GM18499 (cell line): ENCODE data around the gene CABLES2.

ENCODE experiments used
- ATAC-seq: cut with Tn5 transposase; IDR thresholded peaks from one replicate; pipeline ENCODE4 v1.9.1; 2021; ENCODE audit warnings: moderate number of reproducible peaks; ENCODE audit not compliant: insufficient read depth, unreplicated experiment

The CABLES2 gene

GRCh38 chr20:62406635-62407176, 379 bp downstream of the CABLES2 start:
- ATAC-seq: peak; percentile 7

DNA sequence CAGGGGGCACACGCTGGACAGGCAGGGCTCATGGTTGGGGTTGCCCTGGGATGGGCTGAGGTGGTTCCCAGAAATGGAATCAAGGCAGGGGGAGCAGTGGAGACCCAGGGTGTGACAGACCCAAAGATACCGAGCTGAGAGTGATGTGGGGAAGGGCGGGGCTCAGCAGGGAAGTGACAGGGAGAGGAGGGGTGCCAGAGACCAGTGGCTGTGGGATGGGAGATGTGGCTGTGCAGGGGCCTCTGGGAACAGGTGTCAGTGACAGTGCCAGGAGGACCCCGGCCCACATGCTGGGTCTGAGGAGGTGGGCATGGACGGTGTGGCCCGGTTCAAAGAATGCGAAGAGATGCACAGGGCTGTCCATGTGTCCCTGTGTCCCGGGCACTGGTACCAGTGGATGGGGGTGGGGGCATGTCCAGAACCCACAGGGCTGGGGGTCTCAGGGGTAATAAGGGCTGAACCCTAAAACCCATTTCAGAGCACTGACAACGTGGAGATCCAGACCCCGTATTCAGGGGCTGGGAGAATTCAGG, 1.0 kb downstream of the CABLES2 start:
- ATAC-seq: no peak

- ATAC-seq: no peak
Observed at GRCh38 chr20:62405108-62405980, 1.7 kb downstream of the CABLES2 start.

DNA sequence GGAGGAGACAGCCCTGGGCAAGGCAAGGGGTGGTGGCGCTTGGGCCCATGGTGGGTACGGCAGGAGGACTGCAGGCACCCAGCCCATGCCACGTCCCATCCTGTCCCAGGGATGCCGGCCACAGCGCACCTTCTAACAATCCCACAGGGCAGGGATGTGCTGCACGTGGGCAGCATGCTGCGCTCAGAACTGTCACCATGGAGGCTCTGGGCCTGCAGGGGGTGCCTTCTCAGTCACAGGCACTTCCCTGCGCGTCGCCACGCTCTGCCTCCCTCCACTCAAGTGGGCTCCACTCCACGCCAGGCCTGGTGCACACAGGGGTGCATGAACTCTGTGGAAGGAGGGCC, 2.4 kb downstream of the CABLES2 start:
- ATAC-seq: no peak

DNA sequence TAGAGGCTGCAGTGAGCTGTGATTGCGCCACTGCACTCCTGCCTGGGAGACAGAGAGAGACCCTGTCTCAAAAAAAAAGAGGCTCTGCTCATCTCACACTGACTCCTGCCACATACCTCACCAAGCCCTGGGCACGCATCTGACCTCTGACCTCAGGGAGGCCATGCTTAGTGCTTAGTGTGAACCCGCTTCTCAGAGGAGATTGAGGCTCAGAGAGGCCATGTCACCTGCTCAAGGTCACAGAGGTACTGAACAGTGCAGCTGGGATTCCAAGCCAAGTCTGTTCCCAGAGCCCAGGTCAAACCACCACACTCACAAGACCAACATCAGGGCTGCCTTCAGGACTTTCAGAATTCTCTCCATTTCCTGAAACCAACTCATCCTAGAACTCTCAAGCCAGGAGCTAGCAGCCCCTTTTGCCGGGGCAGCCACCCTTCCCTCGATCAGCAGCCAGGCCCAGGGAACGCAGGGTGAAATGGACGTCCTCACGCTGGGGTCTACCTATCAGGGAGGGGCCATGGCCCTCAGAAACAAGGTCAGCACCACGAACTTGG, 2.9 kb downstream of the CABLES2 start:
- ATAC-seq: no peak

- ATAC-seq: no peak
Observed at GRCh38 chr20:62403331-62403730, 3.8 kb downstream of the CABLES2 start.

DNA sequence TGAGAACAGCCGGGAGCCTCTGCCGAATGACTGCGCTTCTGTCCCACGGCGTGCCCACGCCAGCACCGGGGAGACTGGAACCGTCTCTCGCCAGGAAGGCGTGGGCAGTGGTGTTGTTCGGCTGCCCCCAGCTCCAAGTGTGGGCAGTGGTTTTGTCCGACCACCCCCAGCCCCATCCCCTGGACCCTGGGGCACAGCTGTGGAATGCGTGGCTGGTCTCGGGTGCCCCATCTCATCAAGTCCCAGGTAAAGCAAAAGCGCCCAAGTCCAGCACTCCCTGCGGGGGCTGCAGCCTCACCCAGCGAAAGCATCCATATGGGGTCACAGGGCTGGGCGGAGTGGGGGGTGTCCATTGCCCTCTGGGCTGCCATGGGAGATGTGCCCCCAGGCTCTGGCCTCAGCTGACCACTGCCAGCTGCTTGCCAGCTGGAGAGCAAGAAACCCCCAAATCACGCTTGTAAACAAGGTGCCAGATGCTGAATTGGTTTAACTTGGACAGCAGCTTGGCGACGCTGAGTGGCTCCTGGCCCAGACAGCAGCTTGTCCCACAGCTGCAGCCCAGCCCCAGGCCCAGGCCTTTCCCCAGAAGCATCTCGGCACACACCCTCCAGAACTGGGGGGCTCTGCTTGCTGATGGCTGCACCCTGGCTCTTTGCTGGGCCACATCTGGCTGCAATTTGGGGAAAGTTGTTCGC, 4.5 kb downstream of the CABLES2 start:
- no peak for ATAC-seq

- ATAC-seq: no peak
Observed at GRCh38 chr20:62401331-62401779, 5.7 kb downstream of the CABLES2 start.

- no peak for ATAC-seq
Observed at GRCh38 chr20:62400541-62400940, 6.5 kb downstream of the CABLES2 start.

DNA sequence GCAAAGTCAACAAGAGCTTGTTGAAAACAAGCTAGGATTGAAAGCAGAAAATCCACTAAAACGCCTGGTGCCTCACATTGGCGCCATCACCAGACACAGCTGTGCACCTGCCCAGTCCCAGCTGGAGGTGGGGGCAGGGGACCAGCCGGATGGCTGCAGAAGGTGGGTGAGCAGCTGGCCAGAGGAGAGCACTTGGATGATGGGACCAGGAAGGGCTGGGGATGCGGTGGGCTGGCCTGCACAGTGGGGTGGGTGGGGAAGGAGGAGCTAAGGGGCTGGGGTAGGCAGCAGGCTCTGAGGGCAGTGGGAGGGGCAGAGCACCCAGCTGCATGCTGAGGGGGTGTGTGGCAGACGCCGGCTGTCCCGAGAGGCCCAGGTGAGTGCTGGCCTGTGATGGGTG, 7.1 kb downstream of the CABLES2 start:
- ATAC-seq: no peak

DNA sequence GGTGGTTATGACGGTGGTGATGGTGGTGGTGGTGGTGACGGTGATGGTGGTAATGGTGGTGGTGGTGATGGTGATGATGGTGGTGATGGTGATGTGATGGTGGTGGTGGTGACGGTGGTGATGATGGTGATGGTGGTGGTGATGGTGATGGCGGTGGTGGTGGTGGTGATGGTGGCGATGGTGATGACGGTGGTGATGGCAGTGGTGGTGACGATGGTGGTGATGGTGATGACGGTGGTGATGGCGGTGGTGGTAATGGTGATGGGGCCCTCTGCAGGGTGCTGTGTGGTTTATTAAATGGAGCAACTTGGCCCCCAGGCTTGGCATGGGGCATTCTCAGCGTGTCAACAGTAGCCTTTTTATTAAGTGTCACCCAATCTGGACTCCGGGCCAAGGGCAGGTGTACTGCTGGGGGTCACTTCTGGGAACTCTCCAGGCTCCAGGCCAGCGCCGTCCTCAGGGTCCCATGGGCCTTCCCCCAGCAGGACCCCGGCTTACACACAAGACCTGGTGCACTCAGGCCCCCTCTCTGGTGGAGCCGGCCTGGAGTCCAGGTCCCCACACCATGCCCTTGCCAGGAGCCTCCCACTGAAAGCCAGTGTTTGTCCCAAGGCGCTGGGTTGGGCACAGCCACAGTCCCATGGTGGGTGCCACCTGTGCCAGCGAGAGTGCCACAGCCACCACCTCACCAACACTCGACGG, 8.8 kb downstream of the CABLES2 start:
- no peak for ATAC-seq

GRCh38 chr20:62396367-62397239, 10.5 kb downstream of the CABLES2 start:
- ATAC-seq: no peak

DNA sequence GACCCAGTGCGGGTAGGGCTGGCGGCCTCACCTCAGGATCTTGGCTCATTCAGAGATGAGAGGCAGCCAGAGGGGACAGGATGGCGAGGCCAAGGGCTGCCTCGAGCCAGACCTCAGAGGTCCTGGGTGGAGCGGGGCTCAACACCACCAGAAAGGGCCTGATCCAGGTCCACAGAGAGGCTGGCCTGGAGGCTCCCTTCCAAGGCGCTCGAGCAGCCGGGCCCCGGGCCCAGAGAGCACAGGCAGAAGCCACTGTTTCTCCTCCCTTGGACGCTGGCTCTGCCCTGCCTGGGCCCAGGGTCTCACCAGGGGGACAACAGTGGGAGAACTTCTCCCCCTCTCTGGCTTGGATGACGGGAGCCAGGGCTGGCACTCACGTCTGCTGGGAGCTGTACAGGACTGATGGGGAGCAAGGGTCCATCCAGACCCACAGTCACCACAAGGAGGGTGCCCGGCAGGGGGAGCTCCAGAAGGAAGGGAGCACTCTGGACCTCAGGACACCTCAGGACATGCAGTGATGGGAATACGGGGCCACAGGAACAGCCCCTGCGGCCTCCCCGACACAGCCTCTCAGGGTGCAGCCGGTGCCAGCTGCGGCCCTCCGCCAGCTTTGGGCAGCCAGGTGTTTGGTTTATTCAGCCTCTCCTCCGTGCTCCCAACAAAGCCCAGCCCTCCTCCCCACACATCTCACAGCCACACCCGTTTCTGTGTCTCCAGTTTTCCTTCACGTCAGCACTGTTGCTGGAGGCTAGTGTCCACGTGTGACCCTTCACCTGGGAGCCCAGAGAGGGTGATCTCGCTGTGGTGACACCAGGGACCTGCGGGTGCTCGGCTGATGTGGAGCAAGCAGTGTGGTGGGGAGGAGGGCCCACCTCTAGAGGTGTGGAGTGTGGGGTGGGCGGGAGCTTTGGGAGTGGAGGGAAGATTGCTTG, 11.5 kb downstream of the CABLES2 start:
- no peak for ATAC-seq

GRCh38 chr20:62394248-62395245, 12.5 kb downstream of the CABLES2 start:
- ATAC-seq: no peak

GRCh38 chr20:62393830-62394229, 13.3 kb downstream of the CABLES2 start:
- ATAC-seq: no peak

GRCh38 chr20:62393335-62393665, 13.8 kb downstream of the CABLES2 start:
- no peak for ATAC-seq

DNA sequence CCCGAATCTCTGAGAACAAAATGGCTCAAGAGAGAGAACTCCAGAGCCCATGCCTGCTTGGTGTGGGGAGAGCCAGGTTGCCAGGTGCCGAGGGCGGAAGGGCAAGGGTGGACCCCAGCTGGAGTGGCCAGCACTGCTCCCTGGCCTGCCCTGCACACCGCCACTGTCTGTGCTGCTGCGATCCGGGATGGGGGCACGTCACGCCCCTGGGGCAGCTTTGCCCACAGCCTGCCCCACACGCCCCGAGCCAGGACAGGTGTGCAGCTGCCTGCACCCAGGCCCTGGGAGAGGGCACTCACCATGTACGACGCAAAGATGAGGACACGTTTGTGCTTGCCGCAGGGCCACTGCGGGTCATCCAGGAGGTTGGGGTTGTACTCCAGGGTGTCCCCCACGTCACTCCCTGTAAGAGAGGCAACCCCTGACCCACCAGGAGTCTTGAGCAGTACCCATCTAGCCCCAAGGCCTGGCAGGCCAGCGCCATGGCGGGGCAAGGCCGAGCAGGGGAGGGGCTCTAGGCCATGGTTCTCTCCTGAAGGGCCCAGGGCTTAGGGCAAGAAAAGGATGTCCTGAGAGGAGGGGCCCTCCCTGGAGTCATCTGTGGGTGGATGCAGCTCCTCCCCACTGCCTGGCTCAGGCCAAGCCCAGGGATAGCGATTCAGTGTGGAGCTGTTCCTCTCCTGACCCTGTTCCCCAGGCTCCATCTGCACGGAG, 14.3 kb downstream of the CABLES2 start:
- ATAC-seq: no peak
